HCT116 (cell line): ENCODE results near the gene KRTAP6-3. TPM values are rescaled to one million over a fixed set of nuclear protein-coding genes. Genes with fewer than 3 reads are reported as not detected.

Experiments
- ATAC-seq: fragments of 200-7000 bp; cut with Tn5 transposase; 2 replicates; pipeline ENCODE4 v1.9.1; 2020; ENCODE audit warnings: mild to moderate bottlenecking, moderate library complexity
- BruUV-seq: library from RNA; stranded (reverse); fragments of 400-500 nt; replicated peaks from 2 replicates; lab custom pipeline; 2021; lab: Mats Ljungman, UMichigan
- CTCF ChIA-PET: fragments of 300-600 bp; sonication (Branson Sonifier 250); formaldehyde crosslinking; loops from one replicate; lab custom pipeline; 2021; ENCODE audit warnings: antibody characterized with exemption; lab: Charles Lee
- POLR2A ChIA-PET: fragments of 300-600, 350-600 bp; sonication (Branson Sonifier 250); formaldehyde crosslinking; loops from one replicate; lab custom pipeline; 2021; ENCODE audit warnings: antibody characterized with exemption; lab: Charles Lee
- RAD21 ChIA-PET, 2 experiments: fragments of 300-600 bp; sonication (Branson Sonifier 250); formaldehyde crosslinking; loops; one replicate each; lab custom pipeline; 2023; ENCODE audit warnings: low total read pairs in 2 of 2; ENCODE audit not compliant: uncharacterized antibody in 2 of 2, unreplicated experiment in 2 of 2, low non-redundant PET in 1 of 2; lab: Charles Lee
- DNase-seq: peaks from one replicate; pipeline ENCODE4 v3.0.0-alpha.2; 2010; ENCODE audit warnings: low read depth, low spot score
- H2AFZ ChIP-seq: fragments of 200-600 bp; shearing (Covaris generic), sonication (generic); 2 replicates; pipeline ENCODE4 v1.6.1; 2017; ENCODE audit warnings: low read depth, mixed run types, mixed read lengths, antibody characterized with exemption, low read length; ENCODE audit not compliant: poor library complexity, severe bottlenecking
- H3K27ac ChIP-seq: 2 replicates; pipeline ENCODE4 v1.5.1; 2012; ENCODE audit warnings: low read depth, low read length
- H3K27me3 ChIP-seq: fragments of 200-600 bp; sonication (generic); 2 replicates; pipeline ENCODE4 v1.6.1; 2016; ENCODE audit warnings: mixed run types, low read length, mixed read lengths; ENCODE audit not compliant: insufficient read depth
- H3K36me3 ChIP-seq, 2 experiments: fragments of 200-500 bp in 1 of 2; fragments of 200-600 bp in 1 of 2; sonication (Bioruptor generic) in 1 of 2; sonication (generic) in 1 of 2; 2 replicates each; pipeline versions ENCODE4 v1.5.1 to v1.6.1; 2014 to 2016; ENCODE audit warnings: low read length in 2 of 2, inconsistent platforms in 1 of 2, mixed read lengths in 1 of 2, mixed run types in 1 of 2; ENCODE audit not compliant: insufficient read depth in 2 of 2, control insufficient read depth in 1 of 2
- H3K4me1 ChIP-seq, 2 experiments: fragments of 200-600 bp in 1 of 2; sonication (generic) in 1 of 2; 2 replicates each; pipeline versions ENCODE4 v1.5.1 to v1.6.1; 2012 to 2017; ENCODE audit warnings: low read length in 2 of 2, inconsistent platforms in 1 of 2, mild to moderate bottlenecking in 1 of 2, mixed read lengths in 1 of 2, mixed run types in 1 of 2, moderate library complexity in 1 of 2; ENCODE audit not compliant: insufficient read depth in 2 of 2, control insufficient read depth in 1 of 2
- H3K4me2 ChIP-seq: fragments of 200-600 bp; sonication (generic); 2 replicates; pipeline ENCODE4 v1.6.1; 2017; ENCODE audit warnings: mixed run types, low read length, mixed read lengths
- H3K4me3 ChIP-seq, 2 experiments: fragments of 200-600 bp in 1 of 2; sonication (generic) in 1 of 2; replicated peaks in 1 of 2; 2 replicates each; pipeline ENCODE4 v1.5.1; 2011 to 2016; ENCODE audit warnings: low read length in 2 of 2, control low read depth in 1 of 2, low read depth in 1 of 2, mild to moderate bottlenecking in 1 of 2, mixed read lengths in 1 of 2, mixed run types in 1 of 2
- H3K79me2 ChIP-seq: fragments of 200-600 bp; sonication (generic); 2 replicates; pipeline ENCODE4 v1.6.1; 2017; ENCODE audit warnings: mild to moderate bottlenecking, mixed run types, low read length, moderate library complexity, mixed read lengths; ENCODE audit not compliant: insufficient read depth
- H3K9ac ChIP-seq: fragments of 200-600 bp; sonication (generic); 2 replicates; pipeline ENCODE4 v1.6.1; 2016; ENCODE audit warnings: low read length, mixed read lengths
- H3K9me2 ChIP-seq: fragments of 200-600 bp; sonication (generic), shearing (Covaris generic); 2 replicates; pipeline ENCODE4 v1.6.1; 2017; ENCODE audit warnings: mixed run types, mild to moderate bottlenecking, moderate library complexity; ENCODE audit not compliant: insufficient read depth
- H3K9me3 ChIP-seq, 2 experiments: fragments of 200-500 bp in 1 of 2; fragments of 200-600 bp in 1 of 2; sonication (Bioruptor generic) in 1 of 2; sonication (generic) in 1 of 2; 2 replicates each; pipeline ENCODE4 v1.6.1; 2014 to 2017; ENCODE audit warnings: low read length in 2 of 2, mixed read lengths in 2 of 2, inconsistent platforms in 1 of 2, low read depth in 1 of 2, mild to moderate bottlenecking in 1 of 2, mixed run types in 1 of 2, moderate library complexity in 1 of 2; ENCODE audit not compliant: control insufficient read depth in 1 of 2, insufficient read depth in 1 of 2
- H4K20me1 ChIP-seq: fragments of 200-600 bp; sonication (generic), shearing (Covaris generic); 2 replicates; pipeline ENCODE4 v1.6.1; 2017; ENCODE audit warnings: mixed run types, mild to moderate bottlenecking, moderate library complexity; ENCODE audit not compliant: insufficient read depth
- ATF3 ChIP-seq: IDR thresholded peaks from 2 replicates; pipeline ENCODE4 v1.6.1; 2012
- EGR1 ChIP-seq: IDR thresholded peaks from 2 replicates; pipeline ENCODE4 v1.6.1; 2012; ENCODE audit warnings: low read depth
- EZH2phosphoT487 ChIP-seq: fragments of 200-600 bp; IDR thresholded peaks from 2 replicates; pipeline ENCODE4 v1.6.1; 2018; ENCODE audit warnings: antibody characterized with exemption, borderline replicate concordance
- SIN3A ChIP-seq: IDR thresholded peaks from 2 replicates; pipeline ENCODE4 v1.6.1; 2012; ENCODE audit warnings: low read depth
- TCF7L2 ChIP-seq: IDR thresholded peaks from 2 replicates; pipeline ENCODE4 v1.7.0; 2011; ENCODE audit warnings: borderline replicate concordance, inconsistent platforms; ENCODE audit not compliant: insufficient read depth, insufficient read length; ENCODE audit errors: extremely low read depth
- ZNF274 ChIP-seq: fragments of 200-500 bp; sonication (Bioruptor generic); IDR thresholded peaks from 2 replicates; pipeline ENCODE4 v1.6.1; 2014; ENCODE audit warnings: mild to moderate bottlenecking, low read depth, low read length, inconsistent platforms
- intact Hi-C: fragments of 100-400 bp; cut with micrococcal nuclease; formaldehyde crosslinking; loops from 2 replicates; pipeline ENCODE4 v1.10.0; 2022
- total RNA-seq: library from RNA; stranded (reverse); gene quantifications from one replicate; pipeline ENCODE4 v1.2.1, GENCODE V29; 2021; ENCODE audit not compliant: unreplicated experiment

The KRTAP6-3 gene
- total RNA-seq, 1 experiment from 2014 or later, result not detected

DNA sequence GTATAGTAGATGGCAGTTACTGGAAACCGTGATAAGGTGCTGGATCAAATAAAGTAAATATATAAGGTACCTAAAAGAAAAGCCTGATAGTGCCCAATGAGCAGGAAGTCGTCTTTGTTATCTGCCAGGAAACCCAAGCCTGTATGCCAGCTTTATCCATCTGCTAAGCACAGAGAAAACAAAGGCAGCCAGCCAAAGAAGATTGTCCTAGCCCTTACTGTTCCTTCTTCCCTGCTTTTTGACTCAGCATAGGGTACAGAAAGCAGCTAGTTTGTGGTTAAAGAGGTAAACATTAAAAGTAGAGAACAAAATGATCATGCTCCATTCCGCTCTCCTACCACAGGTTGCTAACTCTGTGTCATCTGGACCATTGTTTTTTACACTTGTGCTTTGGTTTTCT lies 12.1 kb upstream of the KRTAP6-3 start:
- Histone ChIP-seq H4K20me1 (no peaks in the 10 kb centered on the region), H3K4me3 (no peak overlapping the region), H3K9me2 (no peaks in the 10 kb centered on the region), H3K27me3 (no peaks in the 10 kb centered on the region), H3K4me2 (no peak overlapping the region), H3K4me1 (no peaks in the 10 kb centered on the region), H3K9me3 (peaks cover 24 to 27% of the 10 kb centered on the region in 2 experiments; a peak in 3 of 4 replicates), H3K79me2 (no peaks in the 10 kb centered on the region), H3K9ac (no peak overlapping the region), H3K27ac (no peak overlapping the region), H2AFZ (no peak overlapping the region), H3K36me3 (no peaks in the 10 kb centered on the region)
- intact Hi-C loops, result no loop called here
- no TSS peak for BruUV-seq
- ATAC-seq (no peak), DNase-seq (no peak)
- CTCF ChIA-PET, result no interaction called here
- TF ChIP-seq SIN3A, result no peak
- TF ChIP-seq TCF7L2, result no peak
- TF ChIP-seq EZH2phosphoT487, result no peak
- TF ChIP-seq ZNF274, result no peak
- RAD21 ChIA-PET, result no interaction called here
- POLR2A ChIA-PET, result no interaction called here

DNA sequence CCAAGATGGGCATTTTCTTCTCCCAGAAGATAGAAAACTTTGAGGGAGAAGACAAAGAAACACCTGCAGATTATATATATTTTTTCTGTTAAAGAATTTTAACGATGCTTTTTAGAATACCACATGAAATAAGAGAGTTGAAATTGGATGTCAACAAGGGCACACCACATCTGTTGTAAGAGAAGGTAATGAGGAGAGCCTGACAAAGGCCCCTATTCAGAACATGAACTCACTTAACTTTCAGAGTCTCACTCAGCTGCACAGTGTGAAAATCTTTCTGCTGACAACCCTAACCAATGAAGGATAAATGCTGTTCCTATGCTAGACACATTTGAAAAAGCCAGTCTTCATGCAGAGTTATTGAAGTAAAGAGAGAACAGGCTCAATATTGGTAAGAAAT lies 9.4 kb upstream of the KRTAP6-3 start:
- ChIA-PET RAD21 (no interaction called here), CTCF (no interaction called here), POLR2A (no interaction called here)
- Histone ChIP-seq H3K9me2 (no peaks in the 10 kb centered on the region), H3K4me2 (no peak overlapping the region), H3K79me2 (no peaks in the 10 kb centered on the region), H3K9ac (no peak overlapping the region), H3K9me3 (peaks cover 18 to 24% of the 10 kb centered on the region in 2 experiments; a peak in 2 of 4 replicates), H3K4me3 (no peak overlapping the region), H2AFZ (no peak overlapping the region), H3K27me3 (no peaks in the 10 kb centered on the region), H3K36me3 (no peaks in the 10 kb centered on the region), H3K4me1 (no peaks in the 10 kb centered on the region), H3K27ac (no peak overlapping the region), H4K20me1 (no peaks in the 10 kb centered on the region)
- ATAC-seq (no peak), DNase-seq (no peak)
- no TSS peak for BruUV-seq
- intact Hi-C loops, result no loop called here
- no peak for TF ChIP-seq EGR1
- TF ChIP-seq ATF3, result no peak
- no peak for TF ChIP-seq ZNF274
